Astrocyte (in vitro differentiated cells and primary cell): ENCODE data around the gene HPF1.
"Not testable (repeated sequence)": the region's sequence is repeated elsewhere in the genome, so short reads cannot be mapped to it uniquely, and the experiment has no call there.

Experiments
- EZH2 ChIP-seq: IDR thresholded peaks from 2 replicates; pipeline ENCODE4 v1.6.1; 2012; ENCODE audit warnings: mild to moderate bottlenecking, low read length, inconsistent platforms; ENCODE audit not compliant: insufficient read depth
- TF ChIP-seq, protein P1 (sequence below): IDR thresholded peaks from 2 replicates; pipeline ENCODE4 v1.5.1; 2011; ENCODE audit warnings: low read depth, mild to moderate bottlenecking, inconsistent platforms, low read length, moderate library complexity; ENCODE audit not compliant: insufficient read depth

DNA sequence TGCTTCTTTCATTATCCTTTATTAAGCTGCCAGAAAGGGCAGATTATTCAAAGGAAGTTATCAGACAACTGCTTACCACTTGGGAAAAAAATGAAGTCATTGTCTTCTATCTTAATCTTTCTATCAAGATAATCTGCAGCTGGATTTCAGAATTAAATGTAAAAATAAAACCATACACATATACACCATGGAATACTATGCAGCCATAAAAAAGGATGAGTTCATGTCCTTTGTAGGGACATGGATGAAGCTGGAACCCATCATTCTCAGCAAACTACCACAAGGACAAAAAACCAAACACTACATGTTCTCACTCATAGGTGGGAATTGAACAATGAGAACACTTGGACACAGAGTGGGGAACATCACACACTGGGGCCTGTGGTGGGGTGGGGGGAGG, 19.1 kb downstream of the HPF1 start:
- TF ChIP-seq, protein P1, sequence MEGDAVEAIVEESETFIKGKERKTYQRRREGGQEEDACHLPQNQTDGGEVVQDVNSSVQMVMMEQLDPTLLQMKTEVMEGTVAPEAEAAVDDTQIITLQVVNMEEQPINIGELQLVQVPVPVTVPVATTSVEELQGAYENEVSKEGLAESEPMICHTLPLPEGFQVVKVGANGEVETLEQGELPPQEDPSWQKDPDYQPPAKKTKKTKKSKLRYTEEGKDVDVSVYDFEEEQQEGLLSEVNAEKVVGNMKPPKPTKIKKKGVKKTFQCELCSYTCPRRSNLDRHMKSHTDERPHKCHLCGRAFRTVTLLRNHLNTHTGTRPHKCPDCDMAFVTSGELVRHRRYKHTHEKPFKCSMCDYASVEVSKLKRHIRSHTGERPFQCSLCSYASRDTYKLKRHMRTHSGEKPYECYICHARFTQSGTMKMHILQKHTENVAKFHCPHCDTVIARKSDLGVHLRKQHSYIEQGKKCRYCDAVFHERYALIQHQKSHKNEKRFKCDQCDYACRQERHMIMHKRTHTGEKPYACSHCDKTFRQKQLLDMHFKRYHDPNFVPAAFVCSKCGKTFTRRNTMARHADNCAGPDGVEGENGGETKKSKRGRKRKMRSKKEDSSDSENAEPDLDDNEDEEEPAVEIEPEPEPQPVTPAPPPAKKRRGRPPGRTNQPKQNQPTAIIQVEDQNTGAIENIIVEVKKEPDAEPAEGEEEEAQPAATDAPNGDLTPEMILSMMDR: not testable (repeated sequence)
- TF ChIP-seq EZH2: not testable (repeated sequence)
